Thyroid gland (tissue), 4 donors: ENCODE results near the gene GHDC.

Source experiments
- POLR2A ChIP-seq, 2 donors: fragments of 450-650 bp; IDR thresholded peaks; one replicate each; pipeline ENCODE4 v1.6.1; 2017; ENCODE audit warnings: antibody characterized with exemption in 2 of 2, mild to moderate bottlenecking in 2 of 2, moderate library complexity in 1 of 2
- TF ChIP-seq, protein P1 (sequence below), 6 experiments: fragments of 200-600 bp in 3 of 6; fragments of 450-650 bp in 3 of 6; sonication (generic) in 3 of 6; IDR thresholded peaks; one replicate each; pipeline ENCODE4 v1.5.1; 2016 to 2019; ENCODE audit warnings: antibody characterized with exemption in 6 of 6, mild to moderate bottlenecking in 2 of 6, inconsistent platforms in 1 of 6, moderate library complexity in 1 of 6

DNA sequence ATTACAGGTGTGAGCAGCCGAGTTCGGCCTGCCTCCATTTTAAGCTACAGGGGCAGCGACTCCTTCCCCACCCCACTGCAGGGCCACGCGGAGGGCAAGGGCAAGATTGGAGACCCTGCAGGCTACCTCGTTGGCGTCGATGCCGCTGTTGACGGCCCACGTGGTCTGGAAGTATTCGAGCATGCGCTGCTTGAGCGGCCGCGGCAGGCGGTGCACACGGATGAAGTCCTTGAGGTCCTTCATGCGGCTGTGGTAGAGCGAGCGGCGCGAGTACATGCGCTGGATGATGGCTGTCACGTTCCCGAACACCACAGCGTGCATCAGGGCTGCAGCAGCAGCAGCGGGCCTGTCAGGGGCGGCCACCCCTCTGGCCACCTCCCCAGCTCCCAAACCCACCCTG is 24.9 kb downstream of the GHDC start:
- TF ChIP-seq, protein P1, sequence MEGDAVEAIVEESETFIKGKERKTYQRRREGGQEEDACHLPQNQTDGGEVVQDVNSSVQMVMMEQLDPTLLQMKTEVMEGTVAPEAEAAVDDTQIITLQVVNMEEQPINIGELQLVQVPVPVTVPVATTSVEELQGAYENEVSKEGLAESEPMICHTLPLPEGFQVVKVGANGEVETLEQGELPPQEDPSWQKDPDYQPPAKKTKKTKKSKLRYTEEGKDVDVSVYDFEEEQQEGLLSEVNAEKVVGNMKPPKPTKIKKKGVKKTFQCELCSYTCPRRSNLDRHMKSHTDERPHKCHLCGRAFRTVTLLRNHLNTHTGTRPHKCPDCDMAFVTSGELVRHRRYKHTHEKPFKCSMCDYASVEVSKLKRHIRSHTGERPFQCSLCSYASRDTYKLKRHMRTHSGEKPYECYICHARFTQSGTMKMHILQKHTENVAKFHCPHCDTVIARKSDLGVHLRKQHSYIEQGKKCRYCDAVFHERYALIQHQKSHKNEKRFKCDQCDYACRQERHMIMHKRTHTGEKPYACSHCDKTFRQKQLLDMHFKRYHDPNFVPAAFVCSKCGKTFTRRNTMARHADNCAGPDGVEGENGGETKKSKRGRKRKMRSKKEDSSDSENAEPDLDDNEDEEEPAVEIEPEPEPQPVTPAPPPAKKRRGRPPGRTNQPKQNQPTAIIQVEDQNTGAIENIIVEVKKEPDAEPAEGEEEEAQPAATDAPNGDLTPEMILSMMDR (IDR thresholded peaks at IDR 0.05), result no peak
- no peak for TF ChIP-seq POLR2A (IDR thresholded peaks at IDR 0.05)
